ENCODE measurements around the gene FBXW11.

- no peak for TF ChIP-seq CTCF (conservative IDR thresholded peaks at IDR 0.05)
- TF ChIP-seq EZH2 (IDR thresholded peaks at IDR 0.05; ENCODE audit: low read depth): no peak
Measured at GRCh38 chr5:171888051-171888481, 118.4 kb downstream of the FBXW11 start.
